ENCODE measurements around the gene IGSF9.
"Not testable (repeated sequence)": the region's sequence is repeated elsewhere in the genome, so short reads cannot be mapped to it uniquely, and the experiment has no call there.

Gene IGSF9

GRCh38 chr1:159918352-159919200 lies 26.8 kb downstream of the IGSF9 start:
- no peak for DNase-seq

GRCh38 chr1:159917533-159918351 lies 27.7 kb downstream of the IGSF9 start:
- DNase-seq: no peak

- DNase-seq: no peak
These were observed 29.0 kb downstream of the IGSF9 start for GRCh38 chr1:159916242-159917051.

- DNase-seq: no peak
These were observed 29.7 kb downstream of the IGSF9 start for GRCh38 chr1:159915571-159916241.

- DNase-seq: no peak
These were observed 31.0 kb downstream of the IGSF9 start for GRCh38 chr1:159914252-159915018.

GRCh38 chr1:159913451-159914192 lies 31.8 kb downstream of the IGSF9 start:
- DNase-seq: no peak

GRCh38 chr1:159911326-159912070 lies 33.9 kb downstream of the IGSF9 start:
- peak; percentile 42 for DNase-seq

GRCh38 chr1:159908031-159908940 lies 37.1 kb downstream of the IGSF9 start:
- peak; percentile 70 for DNase-seq

GRCh38 chr1:159906960-159907359 lies 38.5 kb downstream of the IGSF9 start:
- no peak for DNase-seq

GRCh38 chr1:159904036-159904435 lies 41.4 kb downstream of the IGSF9 start:
- DNase-seq: not testable (repeated sequence)

GRCh38 chr1:159902541-159902940 lies 42.9 kb downstream of the IGSF9 start:
- no peak for DNase-seq

- no peak for DNase-seq
These were observed 44.6 kb downstream of the IGSF9 start for GRCh38 chr1:159900755-159901360.

- peak; percentile 81 for DNase-seq
These were observed 45.2 kb downstream of the IGSF9 start, which contains the start of gene CFAP45 for GRCh38 chr1:159900086-159900680. CFAP45 (minus strand) TSS chr1:159900165; CDS start chr1:159900098, 67 bp downstream.

- DNase-seq: not testable (repeated sequence)
These were observed 45.8 kb downstream of the IGSF9 start for GRCh38 chr1:159899634-159900033.

GRCh38 chr1:159898527-159898926 lies 46.9 kb downstream of the IGSF9 start:
- DNase-seq: no peak

- DNase-seq: no peak
These were observed 47.5 kb downstream of the IGSF9 start for GRCh38 chr1:159897962-159898361.

- DNase-seq: no peak
These were observed 48.9 kb downstream of the IGSF9 start for GRCh38 chr1:159896546-159896930.

All from hematopoietic multipotent progenitor cell treated with erythropoietin and hydrocortisone succinate and interleukin-3 and kit ligand, for 8 days (in vitro differentiated cells).